ENCODE results near the gene PADI4.
"Not testable (repeated sequence)": the region's sequence is repeated elsewhere in the genome, so short reads cannot be mapped to it uniquely, and the experiment has no call there.

PADI4 gene

GRCh38 chr1:17393230-17393629 lies 85.2 kb downstream of the PADI4 start:
- DNase-seq (ENCODE audit: low read depth) = no peak

- DNase-seq (ENCODE audit: low read depth) = no peak
Observed at GRCh38 chr1:17397910-17398695, 90.1 kb downstream of the PADI4 start.

GRCh38 chr1:17400725-17401341 lies 92.8 kb downstream of the PADI4 start:
- DNase-seq (ENCODE audit: low read depth) = no peak

GRCh38 chr1:17401841-17402240 lies 93.8 kb downstream of the PADI4 start:
- no peak for DNase-seq (ENCODE audit: low read depth)

GRCh38 chr1:17403081-17403480 lies 95.1 kb downstream of the PADI4 start:
- no peak for DNase-seq (ENCODE audit: low read depth)

- DNase-seq (ENCODE audit: low read depth) = no peak
Observed at GRCh38 chr1:17404034-17404684, 96.2 kb downstream of the PADI4 start.

- no peak for DNase-seq (ENCODE audit: low read depth)
Observed at GRCh38 chr1:17404820-17405219, 96.8 kb downstream of the PADI4 start.

- no peak for DNase-seq (ENCODE audit: low read depth)
Observed at GRCh38 chr1:17405898-17406759, 98.1 kb downstream of the PADI4 start.

- not testable (repeated sequence) for DNase-seq (ENCODE audit: low read depth)
Observed at GRCh38 chr1:17406760-17407475, 98.9 kb downstream of the PADI4 start.

GRCh38 chr1:17407786-17408514 lies 100.0 kb downstream of the PADI4 start:
- not testable (repeated sequence) for DNase-seq (ENCODE audit: low read depth)

GRCh38 chr1:17409391-17409811 lies 101.4 kb downstream of the PADI4 start:
- DNase-seq (ENCODE audit: low read depth) = no peak

- DNase-seq (ENCODE audit: low read depth) = no peak
Observed at GRCh38 chr1:17412093-17412870, 104.3 kb downstream of the PADI4 start.
